Activated CD4-positive, alpha-beta T cell treated with anti-CD3 and anti-CD28 coated beads for 48 hours (primary cell): Measurements from ENCODE around the gene PLXNA4.

Experiments used
- DNase-seq: peaks from one replicate; pipeline ENCODE4 v3.0.0-alpha.2; 2020

Gene PLXNA4

DNA sequence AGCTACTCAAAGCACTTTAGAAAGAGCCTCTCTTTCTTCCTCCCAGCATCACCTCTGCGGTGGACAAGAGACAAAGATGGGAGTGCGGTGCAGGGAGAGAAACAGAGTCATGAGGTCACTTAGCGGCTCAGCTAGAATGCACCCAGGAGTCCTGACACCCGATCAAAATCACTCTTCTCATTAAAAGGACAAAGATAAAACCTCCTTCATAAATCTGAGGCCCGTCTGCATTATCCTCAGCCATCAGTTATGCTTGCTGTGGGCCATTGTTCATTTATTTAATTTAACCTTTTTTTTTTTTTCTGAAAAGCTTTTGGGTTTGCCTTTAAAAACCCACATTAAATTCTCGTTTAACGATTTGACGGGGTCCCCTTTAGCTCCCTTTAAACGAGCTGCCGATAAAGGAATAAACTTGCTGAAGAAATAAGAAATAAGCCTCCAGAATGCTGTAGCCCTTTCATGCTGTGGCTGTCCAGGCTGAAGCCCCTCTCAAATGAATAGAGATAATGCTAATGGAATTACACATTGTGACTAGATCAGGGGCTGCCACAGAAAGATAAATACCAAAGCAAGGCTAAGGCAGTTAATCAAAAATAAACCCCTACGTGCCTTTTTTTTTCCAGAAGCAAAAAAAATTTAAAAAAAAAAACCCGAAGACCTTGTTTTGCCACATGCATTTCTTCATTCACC, 16.1 kb upstream of the PLXNA4 start:
- DNase-seq: no peak

DNA sequence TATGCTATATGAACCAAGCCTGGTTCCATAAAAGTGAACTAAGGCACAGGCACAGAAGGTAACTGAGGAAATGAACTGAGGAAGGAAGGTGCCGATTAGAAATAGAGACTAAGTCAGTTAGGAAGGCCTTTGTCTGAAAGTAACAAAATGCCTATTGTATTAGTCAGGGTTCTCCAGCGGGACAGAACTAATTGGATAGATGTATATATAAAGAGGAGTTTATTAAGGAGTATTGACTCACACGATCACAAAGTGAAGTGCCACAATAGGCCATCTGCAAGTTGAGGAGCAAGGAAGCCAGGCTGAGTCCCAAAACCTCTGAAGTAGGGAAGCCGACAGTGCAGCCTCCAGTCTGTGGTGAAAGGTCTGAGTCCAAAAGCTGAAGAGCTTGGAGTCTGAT, 13.9 kb upstream of the PLXNA4 start:
- no peak for DNase-seq

DNA sequence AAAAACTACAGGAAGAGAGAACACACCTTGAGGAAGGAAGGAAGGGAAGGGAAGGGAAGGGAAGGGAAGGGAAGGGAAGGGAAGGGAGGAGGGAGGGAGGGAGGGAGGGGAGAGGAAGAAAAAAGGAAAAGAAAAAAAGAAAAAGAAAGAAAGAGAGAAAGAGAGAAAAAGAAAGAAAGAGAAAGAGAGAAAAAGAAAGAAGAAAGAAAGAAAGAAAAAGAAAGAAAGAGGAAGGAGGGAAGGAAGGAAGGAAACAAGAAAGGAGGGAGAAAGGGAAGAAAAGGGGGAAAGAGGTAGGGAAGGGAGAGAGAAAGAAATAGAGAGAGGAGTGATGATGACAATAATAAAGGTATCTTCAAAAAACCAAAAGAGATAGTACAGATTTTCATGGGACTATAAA, 12.3 kb upstream of the PLXNA4 start:
- DNase-seq: no peak

DNA sequence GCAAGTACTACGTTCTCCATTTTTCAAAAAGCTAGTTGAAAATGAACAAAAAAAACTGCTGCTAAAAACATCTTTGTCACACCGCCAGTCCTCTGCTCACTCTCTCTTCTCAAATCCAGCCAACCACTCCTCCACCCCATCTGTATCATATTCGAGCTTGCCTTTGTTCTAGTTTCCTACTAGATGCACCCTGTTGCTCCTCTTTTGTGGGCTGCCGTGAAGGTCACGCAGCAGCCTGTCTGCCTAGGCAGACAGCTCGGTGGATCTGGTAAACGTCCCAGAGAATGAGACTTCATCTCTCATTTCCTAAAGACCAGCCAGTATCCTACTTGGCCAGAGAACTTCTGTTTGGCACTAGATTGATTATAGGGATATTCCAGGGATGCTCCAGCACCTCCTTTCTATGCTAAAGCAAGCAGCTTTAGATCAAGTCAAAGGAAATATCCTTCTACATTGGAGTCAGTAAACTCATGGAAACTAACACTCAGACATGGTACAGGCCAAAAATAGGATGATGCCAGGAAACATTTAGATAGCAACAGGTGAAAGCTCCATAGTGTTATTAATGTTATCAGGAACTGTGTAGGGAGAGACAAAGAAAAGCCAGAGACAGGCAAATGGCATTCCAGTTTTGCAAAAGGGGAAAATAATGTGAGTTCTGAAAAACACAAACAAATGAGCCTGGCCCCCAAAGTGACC, 8.7 kb upstream of the PLXNA4 start:
- DNase-seq: no peak

DNA sequence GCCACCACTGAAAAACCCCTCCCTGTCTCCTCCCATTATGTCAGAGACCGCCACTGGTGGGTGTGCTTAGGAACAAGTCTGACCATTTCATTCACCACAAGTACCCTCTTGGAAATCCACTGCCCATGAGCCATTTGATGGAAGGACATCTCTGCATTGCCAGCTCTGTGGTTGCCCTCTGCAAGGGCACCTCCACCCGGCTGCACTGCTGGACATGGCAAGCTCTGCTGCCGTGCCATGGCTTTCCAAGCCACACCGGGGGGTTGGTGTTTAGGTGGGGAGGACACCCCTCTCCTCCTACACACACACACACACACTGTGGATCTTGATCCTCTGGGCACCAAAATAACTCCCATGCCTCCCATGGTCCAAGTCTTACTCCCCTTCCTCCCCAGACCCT, 5.2 kb upstream of the PLXNA4 start:
- no peak for DNase-seq

DNA sequence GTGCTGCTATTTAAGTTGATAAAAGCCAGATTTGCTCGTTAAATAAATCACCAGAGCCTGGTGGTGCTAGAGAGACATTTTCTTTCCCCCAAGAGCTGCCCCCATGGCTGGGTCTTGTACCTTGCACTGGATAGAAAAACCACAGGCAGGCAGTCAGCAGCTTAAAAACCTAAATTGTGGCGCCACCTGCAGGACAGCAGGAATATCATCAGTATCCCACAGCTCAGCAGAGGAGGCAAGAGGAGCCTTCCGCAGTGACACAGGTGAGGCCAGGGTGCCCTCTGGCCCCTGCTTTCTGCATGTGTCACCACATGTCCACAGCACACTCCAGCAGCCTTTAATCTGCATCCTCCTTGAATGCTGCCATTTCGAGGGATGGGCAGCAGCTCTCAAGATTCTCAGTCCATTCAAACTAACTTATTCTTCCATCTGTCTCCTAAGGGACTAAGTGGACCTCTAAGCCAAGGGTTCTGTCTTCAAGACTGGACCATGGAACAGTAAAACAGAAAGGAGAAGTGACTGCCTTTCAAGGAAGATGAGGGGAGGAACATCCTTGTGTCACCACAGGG, 4.5 kb upstream of the PLXNA4 start:
- peak; percentile 74 for DNase-seq

DNA sequence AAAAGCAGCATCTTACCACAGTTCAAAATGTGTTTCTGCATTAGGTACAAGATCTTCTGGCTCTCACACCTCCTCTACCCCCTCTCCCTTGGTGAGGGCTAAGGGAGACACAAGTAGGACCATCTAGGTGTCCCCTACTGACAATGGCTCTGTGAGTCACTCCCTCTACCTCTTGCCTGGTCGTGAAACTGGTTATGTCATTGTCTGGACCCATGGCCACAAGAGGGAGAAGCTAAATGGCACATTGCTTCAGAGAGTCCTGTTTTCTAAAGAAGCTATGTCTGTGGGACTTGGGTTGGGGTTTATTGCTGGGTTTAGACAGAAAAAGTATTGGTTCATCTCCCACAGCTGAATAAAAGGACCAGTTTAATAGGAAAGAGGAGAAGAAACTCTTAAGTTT, 4.0 kb upstream of the PLXNA4 start:
- no peak for DNase-seq

DNA sequence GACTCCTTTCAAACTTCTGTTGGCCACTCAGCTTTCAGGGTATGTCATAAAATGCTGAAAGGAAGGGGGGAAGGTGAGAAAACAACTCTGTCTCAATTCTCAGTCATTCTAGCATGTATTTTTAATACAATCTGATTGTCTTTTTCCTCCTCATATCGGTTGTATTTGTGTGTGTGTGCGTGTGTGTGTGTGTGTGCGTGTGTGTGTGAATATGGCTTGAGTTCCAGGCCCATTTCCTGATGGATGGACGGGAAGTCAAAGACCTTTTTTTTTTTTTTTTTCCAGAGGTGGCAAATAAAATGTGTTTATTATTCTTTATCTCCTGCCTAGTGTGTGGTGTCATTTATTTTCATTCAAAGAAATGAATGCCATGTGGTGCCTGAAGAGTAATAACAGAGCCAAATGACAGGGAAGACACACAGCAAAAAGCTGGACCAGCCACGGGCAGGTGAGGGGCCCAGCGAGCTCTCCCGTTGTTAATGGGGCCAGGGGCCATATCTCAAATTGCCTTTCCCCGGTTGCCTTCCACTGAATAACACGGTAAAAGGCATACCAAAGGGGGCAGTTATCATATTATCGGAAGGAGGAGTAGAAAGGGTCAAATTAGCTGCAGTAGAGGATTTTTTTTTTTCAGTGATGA, 3.1 kb upstream of the PLXNA4 start:
- no peak for DNase-seq

DNA sequence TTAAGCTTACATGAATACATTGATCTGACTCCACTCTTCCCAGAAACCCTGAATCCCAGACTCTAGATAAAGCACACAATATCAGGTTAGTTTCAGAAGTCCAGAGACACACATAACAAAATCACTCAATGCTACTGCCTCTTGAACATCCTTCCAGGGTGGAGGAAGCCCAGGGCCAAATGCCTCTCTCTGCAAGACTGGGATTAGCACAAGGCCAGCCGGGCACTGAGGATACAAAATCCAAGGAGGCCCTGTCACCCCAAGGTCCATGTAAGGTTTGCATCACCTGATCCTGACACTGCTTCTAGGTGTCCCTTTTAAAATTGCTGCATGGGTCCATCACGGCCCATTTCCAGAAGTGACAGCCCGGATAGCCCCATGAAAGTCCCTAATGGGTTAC, 2.6 kb upstream of the PLXNA4 start:
- DNase-seq: no peak

DNA sequence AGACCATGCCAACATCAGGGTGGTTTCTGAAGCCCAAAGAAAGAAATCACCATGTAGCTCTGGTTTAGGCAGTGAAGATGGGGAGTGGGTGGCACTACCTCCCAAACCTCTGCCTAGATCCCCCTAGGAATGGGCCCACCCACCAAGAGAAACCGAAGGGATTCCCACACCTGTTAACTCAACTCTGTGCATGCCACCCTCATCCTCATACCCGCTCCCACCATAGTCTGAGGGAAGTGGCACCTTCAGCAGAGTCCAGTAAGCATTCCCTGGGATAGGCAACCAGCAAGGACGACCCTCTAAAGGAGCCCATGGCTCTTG, 1.7 kb upstream of the PLXNA4 start:
- DNase-seq: no peak

DNA sequence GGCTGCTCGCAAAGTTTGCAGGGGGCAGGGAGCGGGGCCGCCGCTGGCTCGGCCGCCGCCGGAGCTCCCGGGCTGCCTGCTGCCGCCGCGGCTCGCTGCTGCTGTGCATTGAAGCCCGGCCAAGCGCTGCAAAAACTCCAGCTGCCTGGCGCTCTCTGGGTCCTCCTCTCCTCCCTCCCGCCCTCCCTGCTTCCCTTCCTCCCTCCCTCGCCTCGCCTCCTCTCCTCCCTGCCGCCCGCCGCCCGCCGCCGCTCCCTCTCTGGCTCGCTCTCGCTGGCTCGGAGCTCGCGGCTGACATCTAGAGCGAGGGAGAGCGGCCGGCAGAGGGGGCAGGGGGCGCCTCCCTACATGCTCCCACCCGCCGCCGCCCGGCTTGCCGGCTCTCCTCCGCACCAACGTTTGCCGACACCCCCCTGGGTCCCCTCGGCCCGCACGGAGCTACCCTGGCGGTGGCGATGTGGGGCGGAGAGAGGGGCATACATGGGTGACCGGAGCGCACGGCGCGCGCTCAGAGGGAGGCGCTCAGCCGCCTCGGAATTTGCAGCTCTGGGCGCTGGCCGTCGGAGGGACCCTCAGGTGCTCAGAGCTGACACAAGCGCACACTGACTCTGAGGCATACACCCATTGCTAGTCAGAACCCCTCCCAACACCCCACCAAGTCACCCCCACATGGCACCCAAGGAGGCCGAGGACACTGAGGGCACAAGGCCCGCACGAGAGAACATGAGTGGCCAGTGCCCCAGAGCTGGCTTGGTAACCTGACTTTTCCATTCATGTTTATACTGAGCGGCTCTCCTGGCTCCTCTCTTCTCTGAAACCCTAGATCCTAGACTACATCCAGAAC, 1.2 kb upstream of the PLXNA4 start:
- peak; percentile 12 for DNase-seq

DNA sequence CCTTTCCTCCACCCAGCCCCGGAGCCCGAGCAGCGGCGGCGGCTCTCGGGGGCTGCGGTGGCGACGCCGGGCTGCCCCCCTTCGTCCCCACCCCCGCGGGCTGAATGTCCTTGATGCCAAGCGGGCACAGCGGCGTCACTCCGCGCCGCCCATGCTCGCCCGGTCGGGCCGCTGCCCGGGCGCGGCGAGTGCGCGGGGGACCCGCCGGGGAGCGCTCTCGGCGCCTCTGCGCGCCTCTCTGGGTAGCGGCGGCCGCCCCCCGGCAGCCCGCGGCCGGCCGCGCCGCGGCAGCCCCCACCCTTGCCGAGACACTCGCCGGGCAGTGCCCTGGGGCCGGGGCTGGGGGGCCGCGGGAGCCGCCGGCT, 433 bp upstream of the PLXNA4 start:
- DNase-seq: no peak

DNA sequence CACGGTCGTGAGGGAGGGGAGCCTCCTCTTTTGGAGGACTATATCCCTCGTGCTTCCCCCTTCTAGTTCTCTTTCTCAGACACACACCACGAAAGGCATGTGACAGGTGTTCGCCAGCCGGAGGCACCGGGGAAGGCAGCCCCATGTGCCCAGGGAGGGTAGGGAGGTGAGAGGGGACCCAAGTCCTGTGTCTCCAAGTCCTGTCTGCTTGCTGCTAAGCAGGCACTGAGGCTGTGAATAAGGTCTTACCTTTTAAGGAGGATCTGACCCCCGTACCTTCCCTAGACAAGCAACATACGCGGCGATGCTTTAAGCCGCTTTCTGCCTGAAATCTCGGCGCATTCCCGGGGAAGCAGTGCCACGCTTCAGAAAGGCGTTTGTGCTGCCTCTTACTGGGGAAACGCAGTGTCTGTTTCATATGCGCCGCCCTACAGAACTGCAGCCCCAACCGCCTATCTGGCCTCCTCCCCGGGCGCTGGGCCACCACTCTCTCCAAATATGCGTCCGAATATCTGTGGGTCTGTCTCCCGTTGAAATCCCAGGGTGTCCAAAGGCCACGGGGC, 770 bp downstream of the PLXNA4 start:
- peak; percentile 19 for DNase-seq

DNA sequence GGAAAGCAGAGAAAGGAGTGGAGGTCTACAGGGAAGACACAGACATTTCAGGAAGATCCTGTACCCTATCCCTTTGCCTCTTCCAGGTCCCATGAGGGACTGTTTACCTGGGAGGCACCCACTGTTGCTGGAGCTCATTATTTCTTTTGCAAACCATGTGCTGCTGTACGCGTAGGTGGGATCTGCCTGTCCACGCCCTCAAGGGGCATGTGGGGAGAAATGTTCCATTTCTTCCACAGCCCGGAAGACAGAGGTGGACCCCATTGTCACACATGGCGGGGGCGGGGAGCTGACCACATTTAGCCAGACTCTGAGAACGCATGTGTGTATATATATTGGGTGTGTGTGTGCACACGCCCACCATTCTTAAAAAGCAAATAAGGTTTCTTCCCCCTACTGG, 2.0 kb downstream of the PLXNA4 start:
- DNase-seq: no peak

DNA sequence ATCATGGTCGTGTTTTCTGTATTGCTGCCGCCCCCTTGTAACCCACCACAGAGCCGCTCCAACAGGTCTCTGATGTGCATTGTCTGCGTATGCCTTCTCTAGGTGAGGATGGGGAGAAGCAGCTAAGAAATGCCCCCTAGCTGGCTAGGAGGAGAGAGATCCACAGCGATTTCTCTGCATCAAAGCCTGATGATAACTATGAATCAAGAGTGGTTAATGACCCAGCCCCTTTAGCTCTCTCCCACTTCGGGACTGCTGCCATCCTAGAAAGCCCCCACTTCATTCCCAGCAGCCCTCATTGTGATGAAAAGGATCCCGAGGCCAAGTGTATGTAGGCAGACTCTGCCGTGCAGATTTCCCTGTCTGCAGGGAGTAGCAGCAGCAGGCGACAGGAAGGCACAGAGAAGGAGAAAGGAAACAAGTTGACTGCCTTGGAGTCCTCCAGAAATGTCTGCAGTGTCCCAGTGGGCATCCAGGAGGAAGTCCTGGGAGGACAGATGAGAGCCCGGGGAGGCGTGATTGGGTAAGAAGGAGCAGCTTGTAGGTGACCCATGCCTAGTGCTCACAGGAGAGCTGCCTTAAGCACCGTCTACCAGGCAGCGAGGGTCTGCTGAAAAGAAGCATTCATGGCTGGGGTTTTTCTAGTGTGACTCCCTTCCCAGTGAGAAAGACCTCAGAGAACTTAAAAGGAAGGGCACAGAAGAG, 2.9 kb downstream of the PLXNA4 start:
- DNase-seq: no peak

DNA sequence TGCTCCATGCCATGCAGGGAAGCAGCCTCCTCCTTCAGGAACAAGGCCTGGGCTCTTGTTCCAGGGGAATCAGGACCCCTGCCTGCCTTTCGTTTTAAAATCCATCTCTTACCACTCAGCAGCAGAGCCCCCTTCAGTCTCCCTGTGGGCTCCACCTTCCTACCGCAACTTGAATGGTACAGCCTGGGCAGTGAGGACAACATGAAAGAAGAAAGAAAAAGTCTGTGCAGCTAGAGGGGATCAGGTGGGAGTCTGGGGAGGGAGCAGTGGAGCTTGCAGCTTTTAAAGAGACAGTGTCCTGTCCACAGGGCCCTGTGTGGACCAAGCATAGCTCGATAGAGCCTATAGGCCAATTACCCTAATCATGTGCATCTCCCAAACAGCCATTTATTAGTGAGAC, 3.7 kb downstream of the PLXNA4 start:
- DNase-seq: no peak

DNA sequence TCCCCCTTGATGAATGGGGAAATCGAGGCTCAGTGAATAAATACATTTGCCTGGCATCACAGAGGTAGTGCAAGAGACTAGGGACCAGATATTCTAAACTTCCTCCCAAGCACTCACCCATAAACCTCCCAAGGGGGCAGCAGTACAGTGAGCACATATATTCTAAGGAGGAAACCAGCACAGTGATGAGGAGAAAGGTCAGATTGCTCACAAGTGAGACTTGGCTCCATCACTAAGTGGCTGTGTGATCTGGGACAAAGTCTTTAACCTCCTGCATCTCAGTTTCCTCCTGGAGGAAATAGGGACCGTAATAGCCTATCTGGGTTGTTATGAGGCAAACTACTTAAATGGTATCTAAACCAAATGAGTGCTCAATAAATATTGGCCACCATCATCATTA, 4.3 kb downstream of the PLXNA4 start:
- no peak for DNase-seq

DNA sequence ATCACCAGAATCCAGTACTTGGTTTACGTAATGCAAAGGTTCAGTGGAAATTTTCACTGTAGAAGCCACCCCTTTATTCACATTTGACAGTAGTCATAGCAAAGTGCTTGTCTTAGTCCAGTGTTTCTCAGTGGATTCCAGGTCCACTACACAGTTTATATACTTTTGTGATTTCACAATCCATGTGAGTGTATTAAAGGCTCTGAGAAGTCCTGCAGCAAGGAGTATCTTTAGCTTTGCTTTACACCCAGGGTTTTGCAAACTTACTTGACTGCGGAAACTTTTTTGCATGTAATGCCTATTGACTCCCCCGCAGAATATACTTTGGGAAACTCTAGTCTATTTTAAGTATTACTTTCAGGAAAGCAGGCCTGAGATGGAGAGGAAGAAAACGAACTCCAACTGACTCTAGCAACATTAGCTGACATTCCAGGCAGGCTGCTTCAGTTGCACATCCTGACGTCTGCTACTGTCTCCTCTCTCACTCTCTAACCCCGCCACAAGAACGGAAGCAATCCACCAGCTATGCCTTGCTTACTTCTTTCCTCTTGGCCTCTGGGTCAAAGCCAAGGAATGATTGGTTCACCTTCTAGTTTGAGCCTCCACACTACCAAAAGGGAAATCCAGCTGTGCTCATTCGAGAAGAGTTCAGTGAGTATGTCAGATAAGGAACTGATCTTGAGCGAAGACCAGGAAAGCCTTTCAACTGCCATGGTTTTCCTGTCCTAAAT, 6.2 kb downstream of the PLXNA4 start:
- DNase-seq: no peak

DNA sequence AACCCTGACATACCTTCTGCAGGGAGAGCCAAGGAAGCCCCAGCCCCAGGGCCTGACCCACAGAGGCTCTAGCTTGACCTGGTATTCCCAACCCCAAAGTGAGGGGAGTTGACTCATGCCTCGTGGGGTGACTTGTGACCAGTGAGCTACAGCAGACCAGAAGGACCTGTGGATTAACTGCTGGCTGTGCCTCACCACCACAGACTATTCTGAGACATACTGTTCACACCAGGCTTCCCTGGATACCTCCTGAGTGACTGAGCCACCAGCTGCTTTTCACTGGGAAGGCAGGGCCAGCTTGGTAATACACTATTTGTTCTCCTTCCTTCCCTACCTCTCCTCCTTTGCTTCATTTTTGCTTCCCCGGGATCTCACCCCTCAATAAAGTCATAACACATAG, 7.3 kb downstream of the PLXNA4 start:
- DNase-seq: no peak

DNA sequence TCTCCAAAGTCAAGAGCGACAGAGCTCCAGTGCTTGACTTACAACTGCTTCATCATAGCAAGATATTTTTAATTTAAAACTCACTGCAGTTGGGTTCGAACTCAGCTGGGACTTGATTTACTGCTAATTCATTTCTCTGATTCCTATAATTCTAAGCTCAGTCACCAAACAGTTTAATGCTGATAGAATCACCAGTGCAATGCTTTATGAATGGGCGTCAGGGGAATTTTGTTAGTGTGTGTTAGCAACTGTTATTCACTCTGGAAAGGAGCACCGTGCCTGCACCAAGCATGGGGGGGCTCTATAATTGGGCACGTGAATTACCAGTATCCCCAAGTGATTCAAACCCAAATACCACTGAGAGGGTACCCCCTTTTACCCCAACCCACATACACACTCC, 10.4 kb downstream of the PLXNA4 start:
- no peak for DNase-seq

DNA sequence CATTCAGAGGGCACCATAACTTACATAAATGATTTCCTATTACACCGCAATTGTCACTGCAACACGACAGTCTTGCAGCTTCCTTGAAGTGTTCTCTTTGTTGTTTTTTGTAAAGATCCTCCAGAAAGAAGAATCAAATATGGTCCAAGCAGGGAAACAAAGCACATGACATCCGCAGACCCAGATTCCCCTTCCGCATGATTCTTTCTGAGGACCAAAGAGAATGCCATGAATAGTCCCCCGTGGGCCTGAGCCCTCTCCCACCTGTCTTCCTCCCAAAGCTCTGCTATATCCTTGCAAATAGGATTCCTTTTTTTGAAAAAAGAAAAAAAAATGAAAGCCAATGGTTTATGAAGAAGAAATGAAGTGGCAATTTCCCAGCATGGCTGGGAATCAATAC, 10.8 kb downstream of the PLXNA4 start:
- DNase-seq: no peak

DNA sequence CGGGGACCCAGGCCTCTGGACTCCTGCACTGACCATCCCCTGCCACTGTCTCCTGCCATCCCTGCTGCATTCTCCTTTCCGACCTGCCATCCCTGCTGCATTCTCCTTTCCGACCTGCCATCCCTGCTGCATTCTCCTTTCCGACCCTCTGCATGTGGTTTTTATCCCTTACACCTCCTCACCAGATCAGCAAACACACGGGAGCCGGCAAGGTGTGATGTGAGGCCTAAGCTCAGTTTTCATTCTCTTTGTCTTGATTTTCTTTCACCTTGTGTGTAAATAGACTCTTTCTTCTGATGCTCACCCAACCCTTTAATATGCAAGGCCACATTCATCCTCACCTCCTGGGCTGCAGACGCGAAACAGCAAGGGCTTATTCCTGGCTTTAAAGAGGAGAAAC, 11.4 kb downstream of the PLXNA4 start:
- no peak for DNase-seq
